ENCODE results near the gene LPCAT1. TPM values are rescaled to one million over a fixed set of nuclear protein-coding genes. Genes with fewer than 3 reads are reported as not detected.

The LPCAT1 gene
- total and polyA plus RNA-seq, 2 of the 13 experiments (the other 11 are each of a cell fraction or from before 2014, with no cell fraction given) = 29.8 to 90.6 TPM

- TF ChIP-seq, protein P1, sequence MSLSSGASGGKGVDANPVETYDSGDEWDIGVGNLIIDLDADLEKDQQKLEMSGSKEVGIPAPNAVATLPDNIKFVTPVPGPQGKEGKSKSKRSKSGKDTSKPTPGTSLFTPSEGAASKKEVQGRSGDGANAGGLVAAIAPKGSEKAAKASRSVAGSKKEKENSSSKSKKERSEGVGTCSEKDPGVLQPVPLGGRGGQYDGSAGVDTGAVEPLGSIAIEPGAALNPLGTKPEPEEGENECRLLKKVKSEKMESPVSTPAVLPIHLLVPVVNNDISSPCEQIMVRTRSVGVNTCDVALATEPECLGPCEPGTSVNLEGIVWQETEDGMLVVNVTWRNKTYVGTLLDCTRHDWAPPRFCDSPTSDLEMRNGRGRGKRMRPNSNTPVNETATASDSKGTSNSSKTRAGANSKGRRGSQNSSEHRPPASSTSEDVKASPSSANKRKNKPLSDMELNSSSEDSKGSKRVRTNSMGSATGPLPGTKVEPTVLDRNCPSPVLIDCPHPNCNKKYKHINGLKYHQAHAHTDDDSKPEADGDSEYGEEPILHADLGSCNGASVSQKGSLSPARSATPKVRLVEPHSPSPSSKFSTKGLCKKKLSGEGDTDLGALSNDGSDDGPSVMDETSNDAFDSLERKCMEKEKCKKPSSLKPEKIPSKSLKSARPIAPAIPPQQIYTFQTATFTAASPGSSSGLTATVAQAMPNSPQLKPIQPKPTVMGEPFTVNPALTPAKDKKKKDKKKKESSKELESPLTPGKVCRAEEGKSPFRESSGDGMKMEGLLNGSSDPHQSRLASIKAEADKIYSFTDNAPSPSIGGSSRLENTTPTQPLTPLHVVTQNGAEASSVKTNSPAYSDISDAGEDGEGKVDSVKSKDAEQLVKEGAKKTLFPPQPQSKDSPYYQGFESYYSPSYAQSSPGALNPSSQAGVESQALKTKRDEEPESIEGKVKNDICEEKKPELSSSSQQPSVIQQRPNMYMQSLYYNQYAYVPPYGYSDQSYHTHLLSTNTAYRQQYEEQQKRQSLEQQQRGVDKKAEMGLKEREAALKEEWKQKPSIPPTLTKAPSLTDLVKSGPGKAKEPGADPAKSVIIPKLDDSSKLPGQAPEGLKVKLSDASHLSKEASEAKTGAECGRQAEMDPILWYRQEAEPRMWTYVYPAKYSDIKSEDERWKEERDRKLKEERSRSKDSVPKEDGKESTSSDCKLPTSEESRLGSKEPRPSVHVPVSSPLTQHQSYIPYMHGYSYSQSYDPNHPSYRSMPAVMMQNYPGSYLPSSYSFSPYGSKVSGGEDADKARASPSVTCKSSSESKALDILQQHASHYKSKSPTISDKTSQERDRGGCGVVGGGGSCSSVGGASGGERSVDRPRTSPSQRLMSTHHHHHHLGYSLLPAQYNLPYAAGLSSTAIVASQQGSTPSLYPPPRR (CRISPR knock-in tag; IDR thresholded peaks at IDR 0.05; ENCODE audit: borderline replicate concordance) = no peak; the same call in 1 of the 2 replicates
- peak; percentile 19; the same call in 1 of the 2 replicates for TF ChIP-seq SPEN (CRISPR knock-in tag; IDR thresholded peaks at IDR 0.05; ENCODE audit: low read depth)
- TF ChIP-seq NRL (CRISPR knock-in tag; IDR thresholded peaks at IDR 0.05; ENCODE audit: borderline replicate concordance) = no peak
- no peak for TF ChIP-seq KDM2A (CRISPR knock-in tag; IDR thresholded peaks at IDR 0.05; ENCODE audit: borderline replicate concordance, low read depth)
- no peak for TF ChIP-seq FOXJ3 (CRISPR knock-in tag; IDR thresholded peaks at IDR 0.05; ENCODE audit: borderline replicate concordance)
- TF ChIP-seq LRRFIP1 (CRISPR knock-in tag; conservative IDR thresholded peaks at IDR 0.05) = no peak
- TF ChIP-seq SMC3 (IDR thresholded peaks at IDR 0.05; ENCODE audit: low read length) = no peak
- TF ChIP-seq RBAK (CRISPR knock-in tag; IDR thresholded peaks at IDR 0.05) = no peak
- no peak for TF ChIP-seq HOMEZ (CRISPR knock-in tag; IDR thresholded peaks at IDR 0.05; ENCODE audit: low read depth)
- TF ChIP-seq EED (CRISPR knock-in tag; IDR thresholded peaks at IDR 0.05) = no peak
- TF ChIP-seq ZNF441 (CRISPR knock-in tag; IDR thresholded peaks at IDR 0.05; ENCODE audit: borderline replicate concordance) = 0 out of 2 replicates have a peak, but pooled peaks have one; percentile 4
- no peak for TF ChIP-seq ZBTB34 (CRISPR knock-in tag; IDR thresholded peaks at IDR 0.05)
- peak; percentile 9; the same call in 1 of the 2 replicates for TF ChIP-seq TBX2 (CRISPR knock-in tag; IDR thresholded peaks at IDR 0.05; ENCODE audit: borderline replicate concordance)
- TF ChIP-seq ZUFSP (CRISPR knock-in tag; IDR thresholded peaks at IDR 0.05; ENCODE audit: borderline replicate concordance) = no peak
- no peak for TF ChIP-seq MIXL1 (CRISPR knock-in tag; IDR thresholded peaks at IDR 0.05)
- TF ChIP-seq ZNF543 (CRISPR knock-in tag; IDR thresholded peaks at IDR 0.05) = no peak
These were observed 39.9 kb upstream of the LPCAT1 start (continued) for GRCh38 chr5:1563617-1564181.

Measured in HepG2 (cell line).